HG03520 (cell line): ENCODE results near the gene COA3.

Experiments
- ATAC-seq: cut with Tn5 transposase; IDR thresholded peaks from one replicate; pipeline ENCODE4 v1.9.1; 2021; ENCODE audit warnings: mild to moderate bottlenecking, moderate library complexity; ENCODE audit not compliant: unreplicated experiment

Gene COA3

DNA sequence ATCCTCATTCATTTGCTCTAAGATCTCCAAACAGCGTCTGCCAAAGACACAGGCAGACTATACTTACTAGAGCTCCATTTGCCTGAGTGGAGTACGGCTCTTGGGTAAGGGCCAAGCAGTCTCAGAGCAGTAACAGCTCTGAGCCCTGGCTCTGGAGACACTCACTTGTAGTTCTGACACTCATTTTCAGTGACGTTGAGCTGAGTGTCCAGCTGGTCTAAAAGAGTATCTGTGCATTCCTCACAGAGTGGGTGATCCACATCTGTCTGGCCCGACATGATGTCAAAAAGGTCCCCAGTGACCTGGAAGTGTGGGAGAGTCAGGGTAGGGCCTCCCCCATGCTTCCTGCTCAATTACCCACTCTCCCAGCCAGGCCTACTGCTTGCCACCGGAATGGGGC is 19.9 kb upstream of the COA3 start:
- ATAC-seq = no peak

DNA sequence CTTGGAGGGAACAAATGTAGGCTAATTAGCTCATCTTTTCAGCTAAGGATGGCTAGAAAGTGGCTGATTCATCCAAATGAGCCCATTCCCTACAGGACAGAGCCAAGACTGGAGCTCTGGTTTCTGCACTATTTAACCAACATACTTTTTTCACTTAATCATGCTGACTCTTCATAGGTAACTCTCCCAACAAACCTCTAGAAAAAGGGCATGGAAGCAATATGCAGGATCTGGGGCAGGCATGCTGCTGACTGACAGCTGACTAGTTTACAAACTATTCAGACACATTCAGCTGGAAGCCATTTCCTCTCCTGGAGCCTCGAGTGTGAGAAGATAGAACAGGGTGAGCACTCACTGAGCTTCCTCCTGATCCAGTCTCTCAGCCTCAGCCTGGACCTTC is 19.4 kb upstream of the COA3 start:
- no peak for ATAC-seq

DNA sequence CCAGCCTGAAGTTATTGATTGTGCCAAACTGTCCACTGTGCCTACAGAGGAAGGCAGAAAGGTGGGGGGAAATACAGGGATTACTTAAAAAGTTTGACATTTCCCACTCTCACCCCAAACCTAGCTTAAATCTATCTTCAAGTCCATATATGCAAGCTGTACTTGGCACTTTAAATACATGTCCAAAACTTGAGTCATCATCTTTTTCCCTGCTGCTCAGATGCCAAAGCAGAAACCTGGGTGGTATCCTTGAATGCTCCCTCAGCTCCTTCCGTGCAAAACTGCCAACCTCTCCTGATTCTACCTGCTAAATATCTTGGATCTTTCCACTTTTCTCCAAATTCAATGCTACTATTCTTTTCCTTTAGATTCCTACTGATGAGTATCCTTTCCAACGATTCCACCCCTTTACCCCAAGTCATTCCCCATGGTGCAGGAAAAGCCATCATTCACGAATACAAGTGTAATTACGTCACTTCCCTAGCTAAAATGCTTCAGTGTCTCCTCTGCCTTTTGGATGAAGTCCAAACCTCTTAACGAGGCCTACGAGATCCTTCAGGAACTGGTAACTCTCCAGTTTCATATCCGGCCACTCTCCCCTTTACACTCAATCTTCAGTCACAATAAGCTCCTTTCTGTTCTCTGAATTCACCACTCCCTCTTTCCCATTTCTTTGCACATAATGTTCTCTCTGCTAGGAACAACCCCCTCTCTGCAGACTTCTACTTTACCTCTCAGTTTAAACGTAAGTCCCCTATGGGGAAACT is 16.3 kb upstream of the COA3 start:
- no peak for ATAC-seq

DNA sequence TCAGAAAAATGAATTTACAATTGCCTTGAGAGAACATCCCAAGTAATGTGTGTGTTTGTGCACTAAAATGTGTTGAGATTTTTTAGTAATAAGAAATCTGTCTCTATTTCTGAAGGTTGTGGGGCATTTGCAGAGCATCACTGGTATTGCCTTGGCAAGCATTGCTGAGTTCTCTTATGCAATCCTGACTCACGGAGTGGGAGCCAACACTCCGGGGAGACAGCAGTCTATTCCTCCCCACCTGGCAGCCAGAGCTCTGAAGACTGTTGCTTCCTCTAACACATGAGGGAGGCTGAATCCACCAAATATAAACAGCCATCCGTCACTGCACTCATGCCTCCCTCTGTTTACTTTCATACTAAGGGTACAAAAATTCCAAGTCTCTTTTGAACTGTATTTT is 10.7 kb upstream of the COA3 start:
- no peak for ATAC-seq

DNA sequence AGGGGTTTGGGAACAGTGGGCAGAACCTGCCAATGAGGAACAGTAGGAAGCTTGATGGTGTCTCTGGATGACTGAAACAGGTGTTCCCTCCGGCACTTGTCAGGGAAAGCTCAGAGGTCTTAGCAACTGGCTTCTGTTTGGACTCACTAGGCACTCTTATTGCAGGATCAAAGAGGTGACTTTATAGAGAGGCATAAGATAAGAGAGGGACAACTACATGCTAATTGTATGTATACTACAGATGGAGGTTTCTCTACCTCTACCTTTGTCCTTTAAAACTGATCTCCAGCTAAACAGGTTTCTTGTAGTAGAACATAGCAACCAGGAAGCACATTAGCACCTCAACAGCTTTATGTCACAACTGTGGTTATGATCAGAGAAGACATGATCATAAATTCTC is 7.7 kb upstream of the COA3 start:
- ATAC-seq = no peak

DNA sequence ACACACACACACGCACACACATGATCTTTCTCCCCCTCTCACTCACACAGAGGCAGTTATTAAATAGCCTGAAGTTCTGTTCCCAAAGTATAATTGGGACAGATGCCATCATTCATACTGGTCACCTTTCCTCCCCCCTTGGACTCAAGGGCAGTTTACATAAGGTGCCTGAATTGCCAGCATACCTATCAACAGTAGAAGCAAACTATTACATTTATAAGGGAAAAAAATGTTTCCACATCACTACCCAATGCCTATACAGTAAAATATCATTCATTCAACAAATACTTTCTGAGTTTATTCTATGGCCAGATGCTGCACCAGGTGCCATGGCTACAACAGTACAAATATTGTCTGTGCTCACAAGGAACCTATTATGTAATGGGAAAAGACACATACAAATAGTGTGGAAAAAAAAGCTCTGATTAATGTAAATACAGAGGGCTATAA is 6.4 kb upstream of the COA3 start:
- ATAC-seq = no peak

DNA sequence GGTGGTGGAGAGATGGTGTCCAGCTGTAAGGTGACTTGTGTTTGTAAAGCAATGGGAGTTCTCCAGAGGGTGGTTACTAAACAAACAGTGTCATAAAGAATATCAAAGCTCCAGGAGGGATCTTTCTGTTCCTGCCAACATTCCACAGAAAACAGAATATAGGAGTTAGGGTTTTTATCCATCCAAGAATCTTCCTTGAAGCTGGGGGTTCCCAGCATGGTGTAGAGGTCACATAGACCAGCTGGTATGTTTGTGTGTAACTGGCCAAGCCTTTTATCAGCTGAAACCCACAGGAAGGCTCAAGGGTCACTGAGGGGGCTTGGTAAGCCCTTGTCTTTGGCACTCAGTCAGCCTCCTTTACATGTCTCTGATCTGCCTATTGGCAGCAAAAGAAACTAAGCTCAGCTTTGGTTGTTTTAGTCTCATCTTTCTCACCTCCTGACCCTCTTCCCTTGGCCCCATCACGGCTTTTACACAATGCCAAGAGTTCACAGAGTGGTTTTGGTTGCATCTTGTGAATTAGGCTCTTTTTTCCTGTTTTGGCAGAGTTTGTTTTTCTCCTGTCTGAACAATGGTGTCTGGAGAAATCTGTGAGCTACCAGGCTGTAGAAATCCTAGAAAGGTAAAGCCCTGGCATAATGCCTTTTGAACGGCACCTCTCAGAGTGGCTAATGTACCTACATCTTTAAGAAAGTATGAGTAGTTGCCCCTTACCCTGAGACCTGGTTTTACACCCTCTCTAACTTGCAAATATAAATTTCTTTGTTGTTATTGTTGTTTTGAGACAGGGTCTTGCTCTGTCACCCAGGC is 4.8 kb upstream of the COA3 start:
- no peak for ATAC-seq

DNA sequence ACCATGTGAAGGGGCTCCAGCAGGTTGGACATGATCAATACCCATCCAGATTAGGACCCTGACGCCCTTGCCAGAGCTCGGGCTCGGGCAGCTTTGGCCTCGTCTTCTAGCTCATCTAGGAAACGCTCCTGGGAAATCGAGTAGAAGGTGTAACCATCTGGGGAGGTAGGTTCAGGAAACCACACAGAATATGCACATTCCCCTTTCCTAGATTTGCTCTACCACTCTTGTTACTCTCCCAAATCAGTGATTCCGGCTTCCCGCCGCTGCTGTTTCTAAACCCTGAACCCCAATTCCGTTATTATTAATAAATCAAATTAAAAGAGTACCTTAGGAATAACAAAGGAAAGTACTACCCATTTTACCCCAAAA is 507 bp downstream of the COA3 start:
- ATAC-seq = no peak

DNA sequence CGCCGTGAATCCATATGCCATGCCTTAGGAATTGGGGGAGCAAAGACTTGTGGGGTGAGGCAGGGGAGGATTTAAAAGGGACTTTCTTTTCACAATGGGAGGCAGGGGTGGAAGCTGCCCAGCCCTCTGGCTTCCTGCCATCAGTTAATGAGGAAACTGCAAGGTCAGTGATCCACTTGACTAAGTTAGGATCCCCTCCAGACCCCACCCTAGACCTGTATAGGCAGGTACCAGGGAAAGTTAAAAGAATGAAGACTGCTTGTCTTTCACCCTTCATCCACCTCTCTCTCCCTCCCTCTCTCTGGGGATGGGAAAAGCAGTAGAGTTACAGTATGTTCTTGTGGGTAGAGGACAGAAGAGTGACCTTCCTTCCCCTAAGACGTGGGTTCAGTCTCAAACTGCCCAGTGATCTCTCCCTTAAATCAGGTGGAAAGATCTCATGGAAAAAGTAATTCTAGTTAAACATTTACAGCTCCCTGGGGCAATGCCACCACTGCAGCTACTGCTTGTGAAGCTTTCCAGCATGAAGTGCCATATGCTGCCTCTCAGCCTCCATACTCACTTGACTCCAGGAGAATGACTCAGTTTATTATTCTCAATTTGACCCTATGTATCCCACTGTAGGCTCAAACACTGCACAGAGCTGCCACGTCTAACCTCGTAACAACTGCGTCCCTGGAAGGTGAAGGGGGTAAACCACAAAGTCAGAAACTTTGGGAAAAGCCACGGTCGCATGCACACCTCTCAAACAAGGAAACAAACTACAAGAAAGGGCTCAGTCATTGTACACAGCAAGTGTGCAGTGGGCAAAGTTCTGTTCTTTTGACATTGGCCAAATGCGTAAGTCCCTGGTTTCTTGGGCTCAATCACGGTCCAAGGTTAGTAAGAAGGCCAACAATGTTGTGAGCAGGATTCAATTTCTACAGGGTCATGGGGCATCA is 1.2 kb downstream of the COA3 start:
- no peak for ATAC-seq

DNA sequence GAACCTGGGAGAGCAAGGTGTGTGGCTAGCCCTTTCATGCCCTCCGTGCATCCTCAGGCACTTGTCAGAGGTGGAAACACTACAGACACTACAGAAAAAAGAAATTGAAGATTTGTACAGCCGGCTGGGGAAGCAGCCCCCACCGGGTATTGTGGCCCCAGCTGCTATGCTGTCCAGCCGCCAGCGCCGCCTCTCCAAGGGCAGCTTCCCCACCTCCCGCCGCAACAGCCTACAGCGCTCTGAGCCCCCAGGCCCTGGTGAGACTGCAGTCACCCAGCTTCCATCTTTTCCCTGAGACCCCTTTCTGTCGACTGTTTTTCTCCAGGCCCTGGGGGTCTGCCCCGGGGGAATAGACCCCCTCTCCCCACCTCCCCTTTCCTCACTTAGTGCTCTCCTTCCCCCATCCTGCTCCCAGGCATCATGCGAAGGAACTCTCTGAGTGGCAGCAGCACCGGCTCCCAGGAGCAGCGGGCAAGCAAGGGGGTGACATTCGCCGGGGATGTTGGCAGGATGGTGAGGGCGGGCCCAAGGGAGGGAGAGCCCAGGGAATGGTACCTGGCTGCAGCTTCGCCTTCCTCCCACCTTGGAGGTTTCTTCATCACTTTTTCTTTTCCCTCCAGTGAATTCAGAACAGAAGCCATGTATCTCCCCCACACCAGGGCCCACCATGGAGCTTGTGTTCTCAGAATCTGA is 2.3 kb downstream of the COA3 start:
- ATAC-seq = no peak

DNA sequence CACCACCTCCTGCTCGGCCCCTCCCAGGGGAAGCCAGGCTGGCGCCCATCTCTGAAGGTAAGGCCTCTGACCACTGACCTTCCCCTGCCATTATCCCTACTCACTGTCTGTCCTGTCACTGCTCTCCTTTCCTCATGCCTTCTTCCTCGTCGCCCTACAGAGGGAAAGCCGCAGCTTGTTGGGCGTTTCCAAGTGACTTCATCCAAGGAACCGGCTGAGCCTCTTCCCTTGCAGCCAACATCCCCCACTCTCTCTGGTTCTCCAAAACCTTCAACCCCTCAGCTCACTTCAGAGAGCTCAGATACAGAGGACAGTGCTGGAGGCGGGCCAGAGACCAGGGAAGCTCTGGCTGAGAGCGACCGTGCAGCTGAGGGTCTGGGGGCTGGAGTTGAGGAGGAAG is 3.0 kb downstream of the COA3 start:
- no peak for ATAC-seq

DNA sequence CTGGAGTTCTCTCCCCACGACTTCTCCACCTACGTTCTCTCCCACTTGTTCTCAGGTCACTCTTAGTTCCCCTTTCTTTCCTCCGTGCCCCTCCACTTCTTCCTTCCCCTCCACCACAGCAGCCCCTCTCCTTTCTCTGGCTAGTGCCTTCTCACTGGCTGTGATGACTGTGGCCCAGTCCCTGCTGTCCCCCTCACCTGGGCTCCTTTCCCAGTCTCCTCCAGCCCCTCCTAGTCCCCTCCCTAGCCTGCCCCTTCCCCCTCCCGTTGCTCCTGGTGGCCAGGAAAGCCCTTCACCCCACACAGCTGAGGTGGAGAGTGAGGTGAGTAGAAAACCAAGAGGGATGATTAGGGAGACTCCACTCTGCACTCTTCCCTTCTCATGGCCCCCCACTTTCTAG is 3.4 kb downstream of the COA3 start:
- no peak for ATAC-seq

DNA sequence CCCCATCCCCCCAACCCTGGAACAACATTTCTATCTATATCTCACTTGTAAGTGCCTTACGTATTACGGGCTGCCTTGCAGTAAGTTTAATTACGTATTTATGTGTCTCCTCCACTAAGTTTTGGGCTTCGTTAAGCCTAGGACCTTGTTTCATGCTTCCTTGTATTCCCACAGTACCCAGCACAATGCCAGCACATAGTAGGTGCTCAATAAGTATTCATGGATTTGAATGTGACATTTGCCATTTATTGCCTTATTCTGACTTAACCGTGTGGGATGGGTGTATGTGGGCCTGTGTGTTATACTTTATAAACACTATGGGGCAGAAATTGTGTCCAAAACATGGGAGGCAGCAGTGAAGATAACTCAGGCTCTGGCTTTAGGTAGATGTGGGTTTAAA is 6.0 kb downstream of the COA3 start:
- ATAC-seq = no peak

DNA sequence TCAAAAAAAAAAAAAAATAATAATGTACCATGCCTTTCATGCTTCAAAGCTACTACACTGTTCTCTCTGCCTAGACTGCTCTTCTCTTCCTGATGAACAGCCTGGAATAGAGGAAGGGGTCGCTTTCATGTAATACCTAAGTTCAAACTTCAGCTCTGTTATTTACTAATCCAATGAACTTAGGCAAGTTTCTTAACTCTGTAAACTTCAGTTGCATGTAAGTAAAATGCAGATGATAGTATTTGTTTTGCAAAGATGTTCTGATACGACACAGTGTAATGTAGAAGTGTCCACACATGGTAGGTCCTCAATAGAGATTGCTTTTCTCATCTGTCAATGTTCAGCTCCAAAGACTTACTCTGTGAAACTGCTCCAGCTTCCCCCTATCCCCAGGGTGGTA is 6.6 kb downstream of the COA3 start:
- no peak for ATAC-seq

DNA sequence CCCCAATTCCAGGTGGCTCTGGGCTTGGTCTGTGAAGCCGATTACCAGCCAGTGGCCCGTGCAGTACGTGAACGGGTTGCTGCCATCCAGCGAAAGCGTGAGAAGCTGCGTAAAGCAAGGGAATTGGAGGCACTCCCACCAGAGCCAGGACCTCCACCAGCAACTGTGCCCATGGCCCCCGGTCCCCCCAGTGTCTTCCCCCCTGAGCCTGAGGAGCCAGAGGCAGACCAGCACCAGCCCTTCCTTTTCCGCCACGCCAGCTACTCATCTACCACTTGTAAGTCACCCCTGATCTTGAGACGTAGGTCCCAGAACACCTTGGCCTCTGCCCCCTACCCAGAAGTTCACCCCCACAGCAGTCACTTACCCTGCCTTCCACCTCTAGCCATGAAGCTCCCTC is 11.2 kb downstream of the COA3 start:
- no peak for ATAC-seq

DNA sequence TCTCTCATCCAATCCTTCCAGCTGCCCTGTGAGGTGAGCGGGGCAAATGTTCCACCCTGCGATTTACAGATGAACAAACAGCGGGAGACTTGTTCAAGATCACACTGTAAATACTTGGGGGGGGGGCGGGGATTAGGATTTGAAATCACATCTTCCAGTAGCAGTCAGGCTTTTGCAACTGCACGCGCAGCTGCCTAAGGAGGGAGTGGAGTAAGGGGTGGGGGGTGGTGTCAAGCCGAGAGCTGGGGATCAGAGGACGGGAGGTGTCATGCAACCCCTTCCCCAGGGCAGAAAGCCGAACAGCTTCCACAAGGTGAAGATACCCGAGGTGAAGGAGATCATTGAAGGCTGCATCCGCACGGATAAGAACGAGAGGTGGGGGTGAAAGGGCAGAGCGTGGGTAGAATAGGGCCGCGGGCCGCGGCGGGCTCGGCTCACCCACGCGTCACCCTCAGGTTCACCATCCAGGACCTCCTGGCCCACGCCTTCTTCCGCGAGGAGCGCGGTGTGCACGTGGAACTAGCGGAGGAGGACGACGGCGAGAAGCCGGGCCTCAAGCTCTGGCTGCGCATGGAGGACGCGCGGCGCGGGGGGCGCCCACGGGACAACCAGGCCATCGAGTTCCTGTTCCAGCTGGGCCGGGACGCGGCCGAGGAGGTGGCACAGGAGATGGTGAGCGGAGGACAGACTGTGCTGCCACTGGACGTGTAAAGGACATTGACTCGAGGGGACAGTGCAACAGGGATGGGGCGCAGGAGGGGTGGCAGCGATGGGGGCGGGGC is 13.5 kb downstream of the COA3 start:
- no peak for ATAC-seq

DNA sequence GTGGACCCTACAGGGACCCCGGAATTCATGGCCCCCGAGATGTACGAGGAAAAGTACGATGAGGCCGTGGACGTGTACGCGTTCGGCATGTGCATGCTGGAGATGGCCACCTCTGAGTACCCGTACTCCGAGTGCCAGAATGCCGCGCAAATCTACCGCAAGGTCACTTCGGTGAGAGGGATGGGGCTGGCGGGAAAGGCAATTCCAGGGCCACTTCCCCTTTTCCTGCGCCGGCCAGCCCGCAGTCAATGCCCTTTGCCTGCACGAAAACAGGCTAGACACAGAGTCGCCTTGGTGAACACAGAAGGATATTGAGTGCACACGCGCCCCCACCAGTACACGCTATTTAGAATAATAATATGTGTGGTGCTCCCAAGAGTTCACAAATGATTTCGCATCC is 14.1 kb downstream of the COA3 start:
- no peak for ATAC-seq

DNA sequence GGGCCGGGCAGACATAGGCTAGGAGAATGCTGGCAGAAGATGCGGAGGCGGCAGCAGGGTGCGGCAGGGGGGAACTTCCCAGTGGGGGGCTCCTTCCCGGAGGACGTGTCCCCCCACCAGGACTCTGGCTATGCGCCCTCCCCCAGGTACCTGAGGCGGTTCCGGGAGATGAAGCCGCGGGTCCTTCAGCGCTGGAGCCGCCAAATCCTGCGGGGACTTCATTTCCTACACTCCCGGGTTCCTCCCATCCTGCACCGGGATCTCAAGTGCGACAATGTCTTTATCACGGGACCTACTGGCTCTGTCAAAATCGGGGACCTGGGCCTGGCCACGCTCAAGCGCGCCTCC is 14.7 kb downstream of the COA3 start:
- ATAC-seq = no peak

DNA sequence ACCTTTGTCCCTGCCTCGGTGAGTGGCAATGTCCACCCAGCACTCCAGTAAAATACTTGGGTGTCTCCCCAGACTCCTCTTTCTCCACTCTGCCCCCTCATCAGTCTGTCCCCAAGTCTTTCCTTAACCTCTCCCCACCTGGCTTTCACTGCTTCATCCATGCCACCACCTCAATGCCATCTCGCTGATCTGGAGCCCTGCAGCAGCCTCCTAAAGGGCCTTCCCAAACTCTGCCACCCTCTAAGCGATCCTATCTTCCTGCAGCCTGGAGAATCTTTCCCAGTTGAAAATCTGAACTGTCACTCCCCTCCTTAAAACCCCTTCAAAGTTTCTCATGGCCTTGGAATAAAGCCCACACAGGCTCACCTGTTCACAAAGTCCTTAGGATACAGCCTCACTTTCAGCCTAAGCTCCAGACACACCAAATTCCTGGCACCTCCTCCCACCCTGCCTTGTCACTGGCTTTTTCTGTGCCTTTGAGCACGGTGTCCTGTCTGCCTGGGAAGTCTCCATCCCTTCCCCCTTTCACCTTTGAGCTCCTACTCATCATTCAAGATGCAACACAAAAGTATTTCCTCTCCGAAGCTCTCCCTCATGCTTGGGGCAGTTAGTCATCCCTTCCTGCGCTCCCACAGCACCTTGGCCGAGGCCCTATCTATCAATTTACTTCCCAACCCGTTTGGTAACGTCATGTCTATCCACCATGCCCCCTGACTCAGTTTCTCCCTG is 15.3 kb downstream of the COA3 start:
- ATAC-seq = no peak
